Kidney (tissue), 14 donors: ENCODE results near the gene PGA5. TPM values are rescaled to one million over a fixed set of nuclear protein-coding genes. Genes with fewer than 3 reads are reported as not detected.

Experiments
- DNase-seq, 5 donors: peaks; one replicate each; pipeline ENCODE4 v3.0.0-alpha.2; 2013 to 2020
- FAIRE-seq: peaks from 2 replicates; lab custom pipeline; 2012; peaks lifted over from hg19 to GRCh38; lab: Jason Lieb, UNC
- H3K27ac ChIP-seq, 2 donors: one replicate each; pipeline ENCODE4 v1.7.0; 2013; ENCODE audit warnings: low read depth in 2 of 2, low read length in 2 of 2, inconsistent platforms in 1 of 2
- H3K27me3 ChIP-seq: one replicate; pipeline ENCODE4 v1.7.1; 2013; ENCODE audit warnings: low read length, inconsistent platforms; ENCODE audit not compliant: control insufficient read depth, insufficient read depth
- H3K36me3 ChIP-seq, 3 donors: one replicate each; pipeline versions ENCODE4 v1.7.0 to v1.7.1; 2013; ENCODE audit warnings: low read length in 3 of 3, control low read depth in 1 of 3, inconsistent platforms in 1 of 3; ENCODE audit not compliant: insufficient read depth in 3 of 3, control insufficient read depth in 2 of 3
- H3K4me1 ChIP-seq, 3 donors: one replicate each; pipeline versions ENCODE4 v1.7.0 to v1.7.1; 2013; ENCODE audit warnings: low read length in 3 of 3, inconsistent platforms in 1 of 3, low read depth in 1 of 3; ENCODE audit not compliant: control insufficient read depth in 2 of 3, insufficient read depth in 2 of 3
- H3K4me3 ChIP-seq, 3 donors: one replicate each; pipeline versions ENCODE4 v1.7.0 to v1.8.1; 2013; ENCODE audit warnings: low read length in 3 of 3, control low read depth in 1 of 3, inconsistent platforms in 1 of 3
- H3K9ac ChIP-seq, 3 donors: one replicate each; pipeline versions ENCODE4 v1.7.0 to v1.7.1; 2013; ENCODE audit warnings: low read length in 3 of 3, control low read depth in 1 of 3, inconsistent platforms in 1 of 3
- H3K9me3 ChIP-seq, 3 donors: one replicate each; pipeline versions ENCODE4 v1.7.0 to v1.7.1; 2013; ENCODE audit warnings: low read length in 3 of 3, control low read depth in 1 of 3, inconsistent platforms in 1 of 3; ENCODE audit not compliant: control insufficient read depth in 2 of 3, insufficient read depth in 1 of 3
- CTCF ChIP-seq: IDR thresholded peaks from 3 replicates; pipeline ENCODE4 v1.5.1; 2012; ENCODE audit warnings: mild to moderate bottlenecking, moderate library complexity, borderline replicate concordance; ENCODE audit not compliant: insufficient read depth; ENCODE audit errors: extremely low read depth
- intact Hi-C: fragments of 100-400 bp; cut with DNase I; formaldehyde crosslinking; loops from one replicate; pipeline ENCODE4 v1.11.1; 2022
- polyA plus RNA-seq: library from polyadenylated mRNA; stranded (reverse); fragments of 350-450 nt; fragmentation: Illumina TruSeq; extraction: RNeasy Lipid Tissue Mini Kit (QIAGEN cat#74804); gene quantifications from one replicate; pipeline ENCODE4 v1.2.3, GENCODE V29; 2014; ENCODE audit warnings: low read depth, low replicate concordance; ENCODE audit not compliant: insufficient read depth
- total RNA-seq: library from RNA; stranded (reverse); fragmentation: NEBNext Ultra II Directional; extraction: Animal tissue kit (Norgen Biotek cat#: 25700); gene quantifications from one replicate; pipeline ENCODE4 v1.2.1, GENCODE V29; 2021
- donor health status: control.
- donor health status: control.
- donor health status: control.
- donor health status: control.
- donor health status: control.
- donor health status: DM: yes; HTN: yes; CAD: no.
- donor health status: Normal renal cell carcinoma (clear cell type).

PGA5 gene
- total and polyA plus RNA-seq, 2 donors from 2014 or later, result 0.35 TPM; not detected in 1

GRCh38 chr11:61272731-61273130 lies 31.8 kb downstream of the PGA5 start:
- Histone ChIP-seq H3K9ac (no peak overlapping the region), H3K27ac (no peak overlapping the region), H3K27me3 (no peaks in the 10 kb centered on the region), H3K4me3 (no peak overlapping the region), H3K9me3 (no peaks in the 10 kb centered on the region), H3K36me3 (no peaks in the 10 kb centered on the region), H3K4me1 (no peaks in the 10 kb centered on the region)
- FAIRE-seq, result no peak
- no peak for TF ChIP-seq CTCF
- intact Hi-C loops, result no loop called here
- no peak for DNase-seq

- Histone ChIP-seq H3K4me3 (no peak overlapping the region), H3K27me3 (no peaks in the 10 kb centered on the region), H3K27ac (no peak overlapping the region), H3K4me1 (no peaks in the 10 kb centered on the region), H3K9ac (no peak overlapping the region), H3K9me3 (no peaks in the 10 kb centered on the region), H3K36me3 (no peaks in the 10 kb centered on the region)
- DNase-seq (peak in 1 of 5 donors; percentile 85), FAIRE-seq (no peak)
- intact Hi-C loops, result no loop called here
- TF ChIP-seq CTCF, result no peak
Measured at GRCh38 chr11:61273178-61274078, 32.5 kb downstream of the PGA5 start.

DNA sequence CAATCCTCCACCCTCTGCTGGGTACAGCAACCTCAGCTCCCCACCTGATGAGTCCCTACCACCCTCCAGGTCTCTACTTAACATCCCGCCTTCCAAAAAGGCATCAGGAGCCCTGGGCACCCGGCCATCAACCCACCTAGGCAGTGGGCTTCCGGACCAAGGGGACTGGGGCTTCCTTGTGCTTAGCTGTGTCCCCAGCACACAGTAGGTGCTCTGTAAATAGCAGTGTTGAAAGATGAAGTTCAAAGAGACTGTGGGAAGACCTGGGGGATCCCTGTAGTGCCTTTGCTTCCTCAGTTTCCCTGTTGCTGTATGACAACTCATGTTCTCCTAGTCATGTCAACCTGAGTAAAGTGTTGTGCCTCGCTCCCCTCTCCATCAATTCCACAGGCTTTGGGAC lies 33.1 kb downstream of the PGA5 start:
- no peak overlapping the region for H3K27ac ChIP-seq
- H3K9ac ChIP-seq, result no peak overlapping the region
- DNase-seq, result no peak
- no peak for TF ChIP-seq CTCF
- no peaks in the 10 kb centered on the region for H3K36me3 ChIP-seq
- H3K4me3 ChIP-seq, result no peak overlapping the region
- H3K4me1 ChIP-seq, result no peaks in the 10 kb centered on the region
- H3K27me3 ChIP-seq, result no peaks in the 10 kb centered on the region
- no peaks in the 10 kb centered on the region for H3K9me3 ChIP-seq
- FAIRE-seq, result no peak
- intact Hi-C loops, result no loop called here
